Right lobe of liver (tissue), 6 donors: ENCODE results near the gene CDX1. TPM values are rescaled to one million over a fixed set of nuclear protein-coding genes. Genes with fewer than 3 reads are reported as not detected.

Source experiments
- ATAC-seq, 4 donors: fragments of 200-7000 bp; cut with Tn5 transposase; one replicate each; pipeline ENCODE4 v1.9.1; 2020; ENCODE audit warnings: mild to moderate bottlenecking in 4 of 4, moderate library complexity in 4 of 4
- DNase-seq, 3 donors: peaks; one replicate each; pipeline ENCODE4 v3.0.0-alpha.2; 2020
- H3K27ac ChIP-seq, 3 donors: fragments of 200-600 bp; one replicate each; pipeline ENCODE4 v1.8.0; 2022
- H3K27me3 ChIP-seq, 2 donors: fragments of 200-600 bp; one replicate each; pipeline ENCODE4 v1.8.0; 2022
- H3K36me3 ChIP-seq, 4 donors: fragments of 200-600 bp; sonication (generic) in 1 of 4; one replicate each; pipeline versions ENCODE4 v1.5.1 to v1.8.0; 2017 to 2022; ENCODE audit warnings: control low read depth in 1 of 4
- H3K4me1 ChIP-seq, 4 donors: fragments of 200-600 bp; sonication (generic) in 1 of 4; one replicate each; pipeline versions ENCODE4 v1.5.1 to v1.8.0; 2017 to 2022; ENCODE audit warnings: control low read depth in 1 of 4
- H3K4me3 ChIP-seq, 3 donors: fragments of 200-600 bp; one replicate each; pipeline ENCODE4 v1.8.0; 2022
- H3K9me3 ChIP-seq, 4 donors: fragments of 200-600 bp; sonication (generic) in 1 of 4; one replicate each; pipeline versions ENCODE4 v1.5.1 to v1.8.0; 2017 to 2022; ENCODE audit warnings: control low read depth in 1 of 4
- CTCF ChIP-seq, 4 donors: fragments of 200-600 bp in 3 of 4; fragments of 450-650 bp in 1 of 4; IDR thresholded peaks; one replicate each; pipeline versions ENCODE4 v1.5.1 to v1.8.0; 2016 to 2022; ENCODE audit warnings: antibody characterized with exemption in 4 of 4, mild to moderate bottlenecking in 2 of 4
- POLR2A ChIP-seq: fragments of 450-650 bp; IDR thresholded peaks from one replicate; pipeline ENCODE4 v1.6.1; 2017; ENCODE audit warnings: antibody characterized with exemption, mild to moderate bottlenecking
- WGBS: methylation state at CpG from one replicate; pipeline ENCODE4 v1.1.6; 2018; ENCODE audit warnings: low coverage, low lambda C conversion rate; ENCODE audit not compliant: insufficient coverage; ENCODE audit errors: missing lambda C conversion rate; 5-methylcytosine and 5-hydroxymethylcytosine counted together
- intact Hi-C, 2 donors: fragments of 100-400 bp; cut with DNase I; formaldehyde crosslinking; loops; one replicate each; pipeline versions ENCODE4 v1.11.2 to v1.14.1; 2022
- long read RNA-seq: library from polyadenylated mRNA; unstranded; transcript quantifications from one replicate; pipeline ENCODE4 v2.0.0, GENCODE V29; 2019
- total RNA-seq, 6 experiments: library from RNA; depleted of rRNA in 2 of 6; stranded (reverse); fragments of >200 nt in 2 of 6; fragmentation: NEBNext Ultra II Directional in 3 of 6; extraction: Animal tissue kit (Norgen Biotek cat#: 25700) in 3 of 6; gene quantifications; one replicate each; pipeline versions ENCODE4 v1.1.0 to v1.2.4, GENCODE V29; 2016 to 2023
- donor health status: DM: no; HTN: yes; CAD: no.
- donor health status: DM: no; HTN: no; CAD: no.
- donor health status: DM: no; HTN: no; CAD: no.
- donor health status: DM: no; HTN: yes; CAD: no.
- donor health status: DM: no; HTN: yes; CAD: no.

Gene CDX1
- total RNA-seq: not detected
- long read RNA-seq: 0 reads

GRCh38 chr5:150166650-150167511, at the start of gene CDX1:
TSS of gene CDX1 (plus strand) at chr5:150166778. CDS start at chr5:150166877, 99 bp downstream.
- intact Hi-C loops: loop anchor here in 1 of 2 donors (10.0 kb wide), 1 partner anchor 178 kb away; no protein-coding TSS in a partner anchor
- no peak within 1 kb of the TSS for H3K27ac ChIP-seq
- peaks cover 0 to 7% of the 10 kb centered on the region in 2 donors for H3K27me3 ChIP-seq
- H3K4me1 ChIP-seq: no peaks in the 10 kb centered on the region
- TF ChIP-seq POLR2A (no peak), CTCF (IDR thresholded peaks at IDR 0.05) (no peak)
- no peak within 1 kb of the TSS for H3K4me3 ChIP-seq
- H3K9me3 ChIP-seq: no peaks in the 10 kb centered on the region
- 35% methylated on average over 26 of the region's 93 CpGs for WGBS
- no peak for ATAC-seq
- H3K36me3 ChIP-seq: no peaks in the 10 kb centered on the region
- DNase-seq: no peak

GRCh38 chr5:150117945-150118560, 48.5 kb upstream of the CDX1 start:
- Histone ChIP-seq H3K27me3 (no peaks in the 10 kb centered on the region), H3K4me3 (no peak overlapping the region), H3K4me1 (no peaks in the 10 kb centered on the region), H3K36me3 (no peaks in the 10 kb centered on the region), H3K9me3 (no peaks in the 10 kb centered on the region), H3K27ac (no peak overlapping the region)
- DNase-seq: peak in 1 of 3 donors; percentile 35
- WGBS: no CpG with 5 or more reads among the region's 9 CpGs
- ATAC-seq: no peak
- TF ChIP-seq CTCF (IDR thresholded peaks at IDR 0.05): no peak
- TF ChIP-seq POLR2A: no peak
- intact Hi-C loops: no loop called here

- no peak for ATAC-seq
- Histone ChIP-seq H3K9me3 (no peaks in the 10 kb centered on the region), H3K36me3 (no peaks in the 10 kb centered on the region), H3K27ac (no peak overlapping the region), H3K4me3 (no peak overlapping the region), H3K4me1 (no peaks in the 10 kb centered on the region), H3K27me3 (no peaks in the 10 kb centered on the region)
- intact Hi-C loops: no loop called here
- WGBS: 88% methylated on average over 7 of the region's 11 CpGs
- TF ChIP-seq POLR2A: no peak
- TF ChIP-seq CTCF (IDR thresholded peaks at IDR 0.05): no peak
- DNase-seq: peak in 1 of 3 donors; percentile 28
Observed at GRCh38 chr5:150118561-150119229, 47.9 kb upstream of the CDX1 start.

- peak in 1 of 3 donors; percentile 40 for DNase-seq
Observed at GRCh38 chr5:150119421-150120061, 47.0 kb upstream of the CDX1 start.

More at GRCh38 chr5:150119421-150120061, 47.0 kb upstream of the CDX1 start:
- no peak overlapping the region for H3K4me3 ChIP-seq
- no peaks in the 10 kb centered on the region for H3K27me3 ChIP-seq
- no peak overlapping the region for H3K27ac ChIP-seq
- no peak for ATAC-seq
- H3K9me3 ChIP-seq: no peaks in the 10 kb centered on the region
- no peak for TF ChIP-seq POLR2A
- TF ChIP-seq CTCF (IDR thresholded peaks at IDR 0.05): no peak
- no peaks in the 10 kb centered on the region for H3K4me1 ChIP-seq
- 82% methylated on average over 2 of the region's 10 CpGs for WGBS
- intact Hi-C loops: no loop called here
- H3K36me3 ChIP-seq: no peaks in the 10 kb centered on the region
